Adrenal gland (tissue), 5 donors: Measurements from ENCODE around the gene CEP72.

ENCODE experiments used
- POLR2A ChIP-seq, 2 donors: fragments of 450-650 bp; IDR thresholded peaks; one replicate each; pipeline ENCODE4 v1.6.1; 2017; ENCODE audit warnings: antibody characterized with exemption in 2 of 2, mild to moderate bottlenecking in 2 of 2, moderate library complexity in 1 of 2
- TF ChIP-seq, protein P1 (sequence below), 6 experiments: fragments of 450-650 bp in 4 of 6; fragments of 200-600 bp in 2 of 6; sonication (generic) in 1 of 6; IDR thresholded peaks; 1 replicate in 5 of 6; 2 replicates in 1 of 6; pipeline versions ENCODE4 v1.5.1 to v1.8.0; 2016 to 2021; ENCODE audit warnings: antibody characterized with exemption in 6 of 6, mild to moderate bottlenecking in 2 of 6, moderate library complexity in 1 of 6
- donor health status: DM: no; HTN: no; CAD: no.

DNA sequence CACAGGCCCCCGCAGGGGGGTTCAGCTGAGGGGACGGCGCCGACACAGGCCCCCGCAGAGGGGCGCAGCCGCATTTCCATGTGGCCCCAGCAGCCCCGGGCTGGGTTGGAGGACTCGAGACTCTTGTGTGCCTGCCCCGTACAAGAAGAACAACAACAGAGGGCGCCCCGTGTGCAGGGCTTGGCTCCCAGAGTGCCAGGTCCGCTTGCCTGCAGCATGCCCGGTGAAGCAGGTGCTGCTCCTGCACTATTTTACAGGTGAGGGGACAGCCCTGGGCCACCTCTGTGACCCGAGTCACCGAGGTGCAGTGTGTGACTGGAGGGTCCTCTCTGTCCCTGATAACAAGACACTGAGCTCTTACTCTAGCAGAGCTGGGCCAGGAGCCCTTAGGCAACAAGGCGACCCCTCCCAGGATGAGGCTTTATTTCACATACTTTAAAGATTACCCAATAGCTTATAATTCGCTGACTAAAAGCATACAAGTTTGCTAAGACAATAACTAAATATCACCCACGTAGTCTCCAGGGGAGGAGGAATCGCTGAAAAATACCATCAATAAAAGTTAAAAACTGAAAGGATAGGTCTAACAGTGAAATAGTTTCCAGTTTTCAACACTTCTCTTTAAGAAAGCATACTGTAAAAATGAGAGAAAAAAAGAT lies 46.2 kb upstream of the CEP72 start:
- TF ChIP-seq, protein P1, sequence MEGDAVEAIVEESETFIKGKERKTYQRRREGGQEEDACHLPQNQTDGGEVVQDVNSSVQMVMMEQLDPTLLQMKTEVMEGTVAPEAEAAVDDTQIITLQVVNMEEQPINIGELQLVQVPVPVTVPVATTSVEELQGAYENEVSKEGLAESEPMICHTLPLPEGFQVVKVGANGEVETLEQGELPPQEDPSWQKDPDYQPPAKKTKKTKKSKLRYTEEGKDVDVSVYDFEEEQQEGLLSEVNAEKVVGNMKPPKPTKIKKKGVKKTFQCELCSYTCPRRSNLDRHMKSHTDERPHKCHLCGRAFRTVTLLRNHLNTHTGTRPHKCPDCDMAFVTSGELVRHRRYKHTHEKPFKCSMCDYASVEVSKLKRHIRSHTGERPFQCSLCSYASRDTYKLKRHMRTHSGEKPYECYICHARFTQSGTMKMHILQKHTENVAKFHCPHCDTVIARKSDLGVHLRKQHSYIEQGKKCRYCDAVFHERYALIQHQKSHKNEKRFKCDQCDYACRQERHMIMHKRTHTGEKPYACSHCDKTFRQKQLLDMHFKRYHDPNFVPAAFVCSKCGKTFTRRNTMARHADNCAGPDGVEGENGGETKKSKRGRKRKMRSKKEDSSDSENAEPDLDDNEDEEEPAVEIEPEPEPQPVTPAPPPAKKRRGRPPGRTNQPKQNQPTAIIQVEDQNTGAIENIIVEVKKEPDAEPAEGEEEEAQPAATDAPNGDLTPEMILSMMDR (IDR thresholded peaks at IDR 0.05): no peak
- no peak for TF ChIP-seq POLR2A (IDR thresholded peaks at IDR 0.05)
